GM15510 (cell line): ENCODE results near the gene RAF1.

Source experiments
- POLR2A ChIP-seq: IDR thresholded peaks from 3 replicates; pipeline ENCODE4 v1.6.1; 2011; ENCODE audit warnings: borderline replicate concordance; ENCODE audit not compliant: insufficient read length; ENCODE audit errors: extremely low read depth

The RAF1 gene

DNA sequence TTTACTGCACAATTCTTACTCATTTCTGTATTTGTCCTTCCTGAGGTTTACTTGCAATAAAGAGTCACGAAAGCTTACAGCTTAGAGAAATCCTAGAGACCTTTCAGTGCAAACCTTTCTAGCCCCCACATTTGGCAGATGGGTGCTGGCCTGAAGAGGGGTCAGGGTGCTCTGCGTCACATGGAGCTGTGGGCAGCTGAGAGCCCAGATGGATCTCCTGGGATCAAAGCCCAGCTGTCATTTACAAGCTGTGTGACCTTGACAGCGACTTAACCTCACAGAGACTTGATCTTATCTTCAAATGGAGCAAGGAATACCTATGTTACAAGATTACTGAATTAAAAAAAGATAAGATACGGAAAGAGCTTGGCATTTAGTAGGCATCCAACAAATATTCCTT is 24.0 kb upstream of the RAF1 start:
- TF ChIP-seq POLR2A = no peak

DNA sequence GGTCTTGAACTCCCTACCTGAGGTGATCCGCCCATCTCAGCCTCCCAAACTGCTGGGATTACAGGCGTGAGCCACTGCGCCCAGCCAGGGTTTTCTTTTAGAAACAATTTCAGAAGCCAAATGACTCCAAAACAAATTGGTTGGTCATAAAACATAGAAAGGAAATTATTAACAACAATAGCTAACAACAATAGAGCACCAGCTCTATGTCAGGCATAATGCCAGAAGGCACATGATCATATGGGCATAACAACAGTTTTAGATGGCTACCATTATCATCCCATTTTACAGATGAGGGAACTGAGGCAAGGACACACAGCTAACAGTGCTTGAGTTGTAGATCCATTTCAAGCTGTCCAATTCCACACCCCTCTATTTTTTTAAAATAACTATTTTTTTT is 22.2 kb upstream of the RAF1 start:
- no peak for TF ChIP-seq POLR2A

DNA sequence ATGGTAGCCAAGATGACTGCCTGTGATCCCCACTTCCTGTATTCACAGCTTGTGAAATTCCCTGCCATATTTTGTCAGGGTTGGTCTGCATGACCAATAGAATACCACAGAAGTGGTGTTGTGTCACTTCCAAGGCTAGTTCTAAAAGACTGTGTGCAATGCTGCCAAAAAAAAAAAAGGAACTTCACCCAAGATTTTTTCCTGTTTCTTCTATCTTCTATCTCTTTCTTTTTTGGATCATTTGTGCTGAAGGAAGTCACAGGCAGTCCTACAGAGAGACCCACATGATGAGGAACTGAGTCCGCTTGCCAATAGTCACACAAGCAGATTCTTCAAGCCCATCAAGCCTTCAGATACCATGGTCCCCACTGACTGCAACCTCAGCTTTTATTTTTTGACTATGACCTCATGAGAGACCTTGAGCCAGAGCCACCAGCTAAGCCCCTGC is 18.1 kb upstream of the RAF1 start:
- no peak for TF ChIP-seq POLR2A

DNA sequence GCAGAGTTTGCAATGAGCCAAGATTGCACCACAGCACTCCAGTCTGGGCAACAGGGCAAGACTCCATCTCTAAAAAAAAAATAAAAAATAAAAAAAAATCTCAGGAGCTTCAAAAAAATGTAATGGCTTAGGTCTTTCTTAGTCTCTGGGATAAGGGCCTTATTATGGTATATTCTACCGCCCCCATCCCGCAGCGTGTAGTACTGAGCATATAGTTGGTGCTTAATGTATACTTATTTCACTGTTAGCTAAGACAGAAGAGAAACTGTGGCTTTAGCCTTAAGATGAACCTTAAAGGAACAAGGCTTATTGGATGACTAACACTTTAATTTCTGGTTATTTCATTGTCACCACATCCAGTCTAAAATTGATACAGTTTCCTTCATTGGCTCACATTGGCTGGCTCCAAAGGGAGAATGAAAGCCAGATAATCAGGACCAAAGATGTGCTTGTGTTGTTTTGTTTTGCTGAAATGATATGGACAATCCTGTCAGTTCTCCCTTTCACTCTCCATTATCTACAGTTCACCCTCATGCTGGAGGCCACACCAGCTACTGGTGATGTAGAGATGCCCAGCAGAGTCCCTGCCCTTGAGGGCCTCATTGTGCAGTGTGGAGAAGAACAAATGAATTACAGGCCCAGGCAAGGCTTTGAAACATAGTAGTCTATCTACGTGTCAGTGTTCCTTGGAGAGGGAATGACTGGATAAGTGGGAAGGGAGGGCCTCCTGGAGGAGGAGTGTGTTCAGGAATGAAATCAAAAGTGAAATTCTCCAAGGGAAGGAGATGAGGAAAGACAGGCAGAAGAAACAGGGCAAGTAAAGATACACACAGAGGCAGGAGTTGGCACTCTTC is 17.4 kb upstream of the RAF1 start:
- no peak for TF ChIP-seq POLR2A

DNA sequence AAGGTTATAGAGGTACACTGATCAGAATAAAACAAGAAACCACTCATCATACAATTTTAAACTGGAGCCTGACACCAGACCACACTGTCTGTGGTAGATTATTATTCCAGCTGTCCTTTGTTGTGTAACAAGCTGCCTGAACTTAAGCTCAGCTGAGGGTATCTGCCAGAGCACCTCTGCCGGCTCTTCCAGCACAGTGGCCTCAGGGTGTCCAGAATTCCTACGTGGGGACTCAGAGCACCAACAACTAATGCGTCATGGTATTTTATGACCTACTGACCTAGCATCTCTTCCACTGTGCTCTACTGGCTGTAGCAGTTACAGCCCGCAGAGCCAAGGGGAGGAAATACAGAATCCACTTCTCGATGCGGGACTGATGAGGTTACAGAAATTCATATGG is 15.6 kb upstream of the RAF1 start:
- TF ChIP-seq POLR2A = no peak

DNA sequence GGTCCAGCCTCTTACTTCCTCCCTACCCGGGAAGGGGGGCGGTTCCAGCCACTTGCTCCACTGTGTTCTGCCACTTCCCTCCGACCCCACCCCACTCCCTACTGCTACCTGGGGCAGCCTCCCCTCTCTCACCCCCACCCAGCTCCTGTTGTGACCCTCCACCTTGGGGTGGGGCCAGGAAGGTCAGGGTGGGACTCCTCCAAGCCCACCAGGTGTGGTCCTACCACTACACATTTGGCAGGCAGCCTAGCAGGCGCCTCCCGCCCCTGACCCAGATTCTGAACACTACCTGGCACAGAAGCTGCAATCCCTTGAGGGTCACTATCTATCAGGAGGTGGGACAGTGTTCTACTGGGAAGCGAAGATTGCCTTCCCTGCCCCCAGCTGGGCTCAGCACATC is 13.7 kb upstream of the RAF1 start:
- TF ChIP-seq POLR2A = no peak

DNA sequence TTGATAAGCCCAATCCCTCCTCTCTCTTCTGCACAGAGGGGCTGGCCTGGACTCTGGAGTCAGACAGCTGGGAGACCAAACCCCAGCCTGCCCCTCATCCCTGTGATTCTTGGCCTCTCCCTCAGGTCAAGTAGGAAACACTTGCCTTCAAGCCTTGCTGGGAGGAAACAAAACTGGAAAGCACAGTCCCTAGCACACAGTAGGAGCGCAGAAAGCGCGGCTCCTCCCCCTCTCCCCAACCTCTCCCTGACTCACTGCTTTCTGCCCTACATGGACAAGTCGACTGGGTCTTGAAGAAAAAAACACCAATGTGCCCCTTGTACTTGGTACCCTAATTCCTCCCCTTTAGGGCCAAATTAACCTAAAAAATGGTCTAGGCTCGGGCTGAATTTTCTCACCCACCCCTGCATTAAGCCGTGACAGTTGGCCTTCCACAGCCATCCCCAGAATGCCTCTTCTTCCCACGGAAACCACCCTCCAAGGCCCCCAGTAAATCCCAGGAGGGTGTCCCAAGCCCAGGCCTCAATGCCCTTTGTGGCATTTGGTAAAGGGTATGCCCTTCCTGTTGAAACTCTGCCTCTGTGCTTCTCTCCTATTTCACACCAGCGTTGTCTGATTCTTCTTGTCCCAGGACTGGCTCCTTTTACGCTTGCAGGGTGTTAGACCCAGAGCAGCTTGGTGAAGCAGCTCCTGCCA is 11.3 kb upstream of the RAF1 start:
- TF ChIP-seq POLR2A = no peak

DNA sequence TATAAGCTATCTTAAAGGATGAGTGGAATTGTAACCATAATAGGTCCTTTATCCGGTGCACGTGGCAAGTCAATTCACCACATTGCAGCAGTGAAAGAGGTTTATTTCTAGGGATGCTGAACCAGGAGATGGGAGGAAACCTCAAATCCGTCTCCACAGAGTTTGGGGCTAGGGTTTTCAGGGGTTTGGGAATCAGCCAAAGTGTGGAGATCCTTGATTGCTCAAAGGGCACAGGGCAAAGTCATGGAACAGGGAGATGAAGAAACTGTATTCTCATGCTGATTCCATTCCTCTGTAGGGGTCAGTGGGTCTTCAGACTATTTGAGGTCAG is 7.2 kb upstream of the RAF1 start:
- no peak for TF ChIP-seq POLR2A

DNA sequence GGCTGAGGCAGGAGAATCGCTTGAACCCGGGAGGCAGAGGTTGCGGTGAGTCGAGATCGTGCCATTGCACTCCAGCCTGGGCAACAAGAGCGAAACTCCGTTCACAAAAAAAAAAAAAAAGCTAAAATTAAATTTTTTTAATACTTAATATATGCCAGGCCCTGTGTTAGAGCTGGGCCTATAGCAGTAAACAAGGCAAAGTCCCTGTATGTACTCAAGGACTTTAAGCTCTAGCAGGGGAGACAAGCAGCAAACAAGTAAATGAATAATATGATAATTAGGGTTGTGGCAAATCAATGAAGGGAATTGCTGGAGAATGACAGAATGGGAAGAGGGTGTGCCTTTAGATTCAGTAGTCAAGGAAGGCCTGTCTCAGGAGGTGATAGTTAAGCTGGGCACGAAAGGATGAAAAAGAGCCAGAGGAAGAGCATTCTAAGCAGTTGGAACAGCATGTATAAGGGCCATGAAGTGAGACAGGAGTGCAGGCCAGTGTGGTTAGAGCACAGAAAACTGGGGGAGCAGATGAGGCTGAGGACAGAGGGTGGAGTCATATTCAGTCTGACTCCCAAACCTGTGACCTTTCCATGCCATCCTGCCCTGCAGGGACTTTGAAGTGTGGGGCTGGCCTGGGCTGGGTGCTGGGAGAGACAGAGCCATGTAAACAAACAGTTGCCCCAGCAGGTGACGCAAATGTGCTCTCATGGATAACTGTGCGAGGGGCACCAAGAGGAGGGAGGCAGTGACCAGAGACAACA is 6.6 kb upstream of the RAF1 start:
- TF ChIP-seq POLR2A = no peak

DNA sequence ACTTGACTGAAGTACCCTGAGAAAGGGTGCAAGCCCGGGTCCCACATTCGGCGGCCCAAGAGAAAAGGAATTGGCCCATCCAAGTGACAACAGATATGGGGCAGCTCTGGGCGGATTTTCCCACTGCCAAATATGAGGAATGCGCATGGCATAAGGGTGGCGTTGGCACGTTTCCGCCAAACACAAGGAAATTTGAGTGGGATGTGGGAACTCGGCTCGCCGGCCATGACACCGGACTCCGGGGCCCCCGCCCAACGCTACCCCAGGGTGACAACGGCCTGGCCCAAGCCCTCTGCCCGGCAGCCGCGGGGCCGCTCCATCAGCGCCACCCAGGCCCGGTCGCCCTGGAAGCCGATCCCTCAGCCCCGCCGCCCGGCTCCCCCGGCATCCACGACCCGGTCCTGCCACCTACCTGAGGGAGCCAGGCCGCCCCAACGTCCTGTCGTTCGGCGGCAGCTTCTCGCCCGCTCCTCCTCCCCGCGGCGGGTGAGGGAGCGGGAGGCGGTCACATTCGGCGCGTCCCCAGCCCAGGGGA is 449 bp downstream of the RAF1 start:
- TF ChIP-seq POLR2A = no peak

DNA sequence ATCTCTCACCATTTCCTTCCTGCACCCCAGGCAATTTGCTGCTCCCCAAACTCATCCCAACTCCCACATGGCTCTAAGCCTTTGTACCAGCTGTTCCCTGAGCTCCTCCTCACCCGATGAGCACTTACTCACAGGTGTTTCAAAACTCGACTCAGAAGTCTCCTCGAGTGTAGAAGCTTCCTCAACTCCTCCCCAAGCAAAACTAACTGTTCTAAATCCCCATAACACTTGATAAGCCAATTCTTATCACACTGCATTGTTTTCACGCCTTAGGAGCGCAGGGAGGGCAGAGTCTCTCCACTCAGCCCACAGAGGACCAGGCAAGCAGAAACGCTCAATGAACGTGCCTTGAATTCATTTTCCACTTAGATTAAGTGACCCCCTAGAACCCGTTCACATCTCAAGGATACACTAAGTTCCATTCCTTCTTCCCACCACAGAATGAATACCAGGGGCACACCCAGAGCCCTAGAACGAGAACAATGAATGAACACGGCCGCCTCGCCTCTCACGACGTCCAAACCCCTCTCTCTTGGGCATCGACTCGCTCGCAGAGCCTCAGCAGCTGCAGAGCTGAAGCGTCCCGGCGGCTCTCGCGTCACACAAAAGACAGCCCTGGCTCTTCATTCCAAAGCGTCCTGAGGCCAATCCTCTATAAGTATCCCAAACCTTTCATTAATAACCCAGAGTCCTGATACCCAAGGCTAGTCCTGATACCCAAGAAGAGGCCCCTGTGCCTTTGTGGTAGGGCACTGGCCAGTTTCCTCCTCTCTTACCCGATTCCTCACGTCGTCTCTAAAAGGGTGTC is 1.1 kb downstream of the RAF1 start:
- no peak for TF ChIP-seq POLR2A

DNA sequence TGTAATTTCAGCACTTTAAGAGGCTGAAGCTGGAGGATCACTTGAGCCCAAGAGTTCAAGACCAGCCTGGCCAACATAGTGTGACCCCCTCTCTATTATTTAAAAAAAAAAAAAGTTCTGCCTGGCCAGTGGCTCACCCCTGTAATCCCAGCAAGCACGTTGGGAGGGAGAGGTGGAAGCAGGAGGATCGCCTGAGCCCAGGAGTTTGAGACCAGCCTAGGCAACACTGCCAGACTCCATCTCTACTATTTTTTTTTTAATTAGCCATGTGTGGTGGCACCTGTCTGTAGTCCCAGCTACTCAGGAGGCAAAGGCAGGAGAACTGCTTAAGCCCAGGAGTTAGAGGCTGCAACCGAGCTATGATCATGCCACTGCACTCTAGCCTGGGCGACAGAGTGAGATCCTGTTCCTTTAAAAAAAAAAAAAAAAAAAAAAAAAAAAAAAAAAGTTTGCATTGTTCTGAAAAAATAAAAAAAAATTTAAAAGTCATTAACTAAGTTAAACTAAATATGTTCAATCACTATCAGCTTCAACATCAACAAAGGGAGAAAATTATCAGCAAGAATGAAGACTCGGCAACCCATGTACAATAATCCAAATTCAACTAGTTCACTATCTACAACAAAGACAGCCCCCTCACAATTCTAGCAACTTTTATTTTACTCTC is 1.9 kb downstream of the RAF1 start:
- TF ChIP-seq POLR2A = no peak

DNA sequence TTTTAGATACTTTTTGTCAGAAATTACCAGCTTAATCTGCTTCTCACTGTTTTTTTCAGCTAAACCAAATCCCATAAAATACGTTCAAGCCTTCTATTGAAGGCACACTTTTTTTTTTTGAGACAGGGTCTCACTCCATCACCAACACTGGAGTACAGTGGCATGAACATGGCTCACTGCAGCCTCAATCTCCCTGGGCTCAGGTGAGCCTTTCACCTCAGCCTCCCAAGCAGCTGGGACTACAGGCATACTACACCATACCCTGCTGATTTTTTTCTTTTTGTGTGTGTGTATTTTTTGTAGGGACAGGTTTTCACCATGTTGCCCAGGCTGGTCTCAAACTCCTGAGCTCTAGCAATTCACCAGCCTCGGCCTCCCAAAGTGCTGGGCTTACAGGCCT is 3.7 kb downstream of the RAF1 start:
- TF ChIP-seq POLR2A = no peak
